ENCODE results near the gene OR1J2. TPM values are rescaled to one million over a fixed set of nuclear protein-coding genes. Genes with fewer than 3 reads are reported as not detected.

OR1J2 gene
- total RNA-seq, 2 donors from 2014 or later: not detected

- no peaks in the 10 kb centered on the region for H3K4me1 ChIP-seq (replicated peaks)
- no peaks in the 10 kb centered on the region for H3K9me3 ChIP-seq
- no peak overlapping the region for H3K4me3 ChIP-seq
- TF ChIP-seq POLR2A (IDR thresholded peaks at IDR 0.05) (no peak), POLR2AphosphoS5 (IDR thresholded peaks at IDR 0.05) (no peak), CTCF (IDR thresholded peaks at IDR 0.05) (no peak)
- intact Hi-C loops (cut with DNase I): no loop called here
- H3K27ac ChIP-seq: no peak overlapping the region
- WGBS: 78% methylated on average over 3 of the region's 3 CpGs
- DNase-seq (ENCODE audit: low spot score): no peak
- no peaks in the 10 kb centered on the region for H3K36me3 ChIP-seq
- no peaks in the 10 kb centered on the region for H3K27me3 ChIP-seq (replicated peaks; ENCODE audit: insufficient read depth)
Observed at GRCh38 chr9:122474561-122474960, 36.0 kb upstream of the OR1J2 start.

GRCh38 chr9:122475717-122476116 is 34.9 kb upstream of the OR1J2 start:
- Histone ChIP-seq H3K9me3 (no peaks in the 10 kb centered on the region), H3K4me1 (replicated peaks) (no peaks in the 10 kb centered on the region), H3K4me3 (no peak overlapping the region), H3K27me3 (replicated peaks; ENCODE audit: insufficient read depth) (no peaks in the 10 kb centered on the region), H3K36me3 (no peaks in the 10 kb centered on the region), H3K27ac (no peak overlapping the region)
- intact Hi-C loops (cut with DNase I): no loop called here
- DNase-seq (ENCODE audit: low spot score): no peak
- WGBS: 25% methylated on average over 2 of the region's 2 CpGs
- no peak for TF ChIP-seq POLR2A (IDR thresholded peaks at IDR 0.05)
- no peak for TF ChIP-seq POLR2AphosphoS5 (IDR thresholded peaks at IDR 0.05)
- no peak for TF ChIP-seq CTCF (IDR thresholded peaks at IDR 0.05)

GRCh38 chr9:122477346-122477745 is 33.3 kb upstream of the OR1J2 start:
- Histone ChIP-seq H3K4me3 (no peak overlapping the region), H3K4me1 (replicated peaks) (no peaks in the 10 kb centered on the region), H3K27ac (no peak overlapping the region), H3K27me3 (replicated peaks; ENCODE audit: insufficient read depth) (no peaks in the 10 kb centered on the region), H3K36me3 (no peaks in the 10 kb centered on the region), H3K9me3 (no peaks in the 10 kb centered on the region)
- WGBS: 84% methylated on average over 3 of the region's 3 CpGs
- no peak for TF ChIP-seq CTCF (IDR thresholded peaks at IDR 0.05)
- TF ChIP-seq POLR2AphosphoS5 (IDR thresholded peaks at IDR 0.05): no peak
- TF ChIP-seq POLR2A (IDR thresholded peaks at IDR 0.05): no peak
- intact Hi-C loops (cut with DNase I): no loop called here
- no peak for DNase-seq (ENCODE audit: low spot score)

- H3K4me1 ChIP-seq (replicated peaks): no peaks in the 10 kb centered on the region
- no peak for DNase-seq (ENCODE audit: low spot score)
- no peaks in the 10 kb centered on the region for H3K9me3 ChIP-seq
- H3K27ac ChIP-seq: no peak within 1 kb of the TSS
- intact Hi-C loops (cut with DNase I): no loop called here
- no peaks in the 10 kb centered on the region for H3K36me3 ChIP-seq
- WGBS: 89% methylated on average over 6 of the region's 6 CpGs
- TF ChIP-seq CTCF (IDR thresholded peaks at IDR 0.05) (no peak), POLR2A (IDR thresholded peaks at IDR 0.05) (no peak), POLR2AphosphoS5 (IDR thresholded peaks at IDR 0.05) (no peak)
- no peaks in the 10 kb centered on the region for H3K27me3 ChIP-seq (replicated peaks; ENCODE audit: insufficient read depth)
- no peak within 1 kb of the TSS for H3K4me3 ChIP-seq
Observed at GRCh38 chr9:122477826-122478225, 32.8 kb upstream of the OR1J2 start, which contains the start of gene OR1J1. OR1J1 (minus strand) TSS chr9:122477926; CDS start chr9:122477926, 0 bp downstream.

- DNase-seq (ENCODE audit: low spot score): no peak
- Histone ChIP-seq H3K4me1 (replicated peaks) (no peaks in the 10 kb centered on the region), H3K27me3 (replicated peaks; ENCODE audit: insufficient read depth) (no peaks in the 10 kb centered on the region), H3K36me3 (no peaks in the 10 kb centered on the region), H3K27ac (no peak overlapping the region), H3K4me3 (no peak overlapping the region), H3K9me3 (no peaks in the 10 kb centered on the region)
- no peak for TF ChIP-seq CTCF (IDR thresholded peaks at IDR 0.05)
- TF ChIP-seq POLR2A (IDR thresholded peaks at IDR 0.05): no peak
- TF ChIP-seq POLR2AphosphoS5 (IDR thresholded peaks at IDR 0.05): no peak
- intact Hi-C loops (cut with DNase I): no loop called here
- 87% methylated on average over 5 of the region's 5 CpGs for WGBS
Observed at GRCh38 chr9:122479062-122479461, 31.5 kb upstream of the OR1J2 start.

All from prostate gland (tissue), 2 donors.